SIG-M5 treated with dmso at 0.1 percent for 504 hours (cell line): Measurements from ENCODE around the gene PPFIA1.
"Not testable (repeated sequence)": the region's sequence is repeated elsewhere in the genome, so short reads cannot be mapped to it uniquely, and the experiment has no call there.

ENCODE experiments used
- DNase-seq: peaks from one replicate; lab custom pipeline; 2025; ENCODE audit not compliant: unreplicated experiment; lab: John Stamatoyannopoulos, UW

PPFIA1 gene

DNA sequence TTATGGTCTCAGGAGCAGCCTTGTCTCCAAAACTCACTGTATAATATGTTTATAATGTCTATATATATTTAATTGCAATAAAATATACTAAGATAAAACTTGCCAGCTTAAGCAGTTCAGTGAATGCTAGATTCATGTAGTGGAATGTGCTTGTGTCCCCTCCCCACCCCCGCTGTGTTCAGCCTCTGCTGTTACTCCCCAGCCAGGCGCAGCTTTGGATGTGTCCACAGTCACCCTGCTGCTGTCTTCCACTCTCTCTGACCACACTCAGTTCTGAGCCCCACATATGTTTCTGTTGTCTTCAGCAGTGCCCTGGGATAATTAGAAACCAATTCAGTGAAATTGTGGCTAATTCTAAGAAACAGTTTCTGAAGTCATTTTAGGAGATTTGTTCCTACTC is 52.2 kb downstream of the PPFIA1 start:
- DNase-seq = no peak

DNA sequence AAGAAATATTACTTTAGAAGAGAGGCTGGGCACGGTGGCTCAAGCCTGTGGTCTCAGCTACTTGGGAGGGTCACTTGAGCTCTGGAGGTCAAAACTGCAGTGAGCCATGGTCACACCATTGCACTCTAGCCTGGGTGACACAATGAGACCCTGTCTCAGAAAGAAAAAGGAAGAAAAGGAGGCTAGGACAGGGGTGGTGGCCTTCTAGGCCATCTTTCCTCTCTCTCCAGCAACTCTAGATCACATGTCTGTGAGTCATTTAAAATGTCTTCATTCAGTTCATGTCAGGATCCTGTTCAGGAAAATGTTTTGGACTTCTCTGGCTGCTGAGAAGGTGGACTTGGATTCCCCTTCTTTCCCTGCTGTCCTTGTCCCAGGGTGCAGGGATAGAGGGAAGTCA is 53.3 kb downstream of the PPFIA1 start:
- DNase-seq = no peak

DNA sequence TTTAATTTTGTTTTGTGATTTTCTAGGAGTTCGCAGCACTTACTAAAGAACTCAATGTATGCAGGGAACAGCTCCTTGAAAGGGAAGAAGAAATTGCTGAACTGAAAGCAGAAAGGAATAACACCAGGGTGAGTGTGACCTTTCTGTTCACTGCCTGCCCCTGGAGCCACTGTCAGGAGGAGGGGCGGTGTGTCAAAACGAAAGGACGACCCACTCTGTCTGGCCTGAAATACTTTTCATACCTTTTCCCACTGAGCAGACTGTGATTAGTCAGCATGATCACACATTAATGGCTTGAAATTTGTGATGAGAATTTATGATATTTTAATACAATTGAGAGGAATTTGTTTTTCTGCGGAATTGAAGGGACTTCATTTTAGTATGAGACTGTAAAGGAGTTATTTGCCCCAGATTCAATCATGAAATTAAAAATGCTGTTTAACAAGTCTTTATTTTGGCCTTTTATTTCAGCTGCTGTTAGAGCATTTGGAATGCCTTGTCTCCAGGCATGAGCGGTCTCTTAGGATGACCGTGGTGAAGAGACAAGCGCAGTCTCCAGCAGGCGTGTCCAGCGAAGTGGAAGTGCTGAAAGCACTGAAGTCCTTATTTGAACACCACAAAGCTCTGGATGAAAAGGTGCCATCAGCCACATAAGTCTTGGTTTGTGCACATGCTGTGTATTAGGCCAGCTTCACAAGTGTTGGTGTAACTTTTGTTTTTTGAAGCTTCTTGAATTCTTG is 54.1 kb downstream of the PPFIA1 start:
- no peak for DNase-seq

DNA sequence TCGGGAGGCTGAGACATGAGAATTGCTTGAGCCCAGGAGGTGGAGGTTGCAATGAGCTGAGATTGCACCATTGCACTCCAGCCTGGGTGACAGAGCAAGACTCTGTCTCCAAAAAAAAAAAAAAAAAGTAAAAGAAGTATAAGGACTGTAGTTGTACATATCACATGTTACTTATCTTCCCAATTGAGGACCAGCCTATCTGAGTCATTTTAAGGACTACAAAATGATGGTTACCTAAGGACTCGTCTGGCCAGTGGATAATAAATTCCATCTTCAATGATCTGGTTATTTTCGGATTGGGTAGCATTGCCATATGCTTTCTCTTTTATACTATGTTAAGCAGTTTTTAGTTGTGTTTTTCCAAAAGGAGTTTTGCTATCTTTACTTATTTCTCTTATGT is 55.3 kb downstream of the PPFIA1 start:
- no peak for DNase-seq

DNA sequence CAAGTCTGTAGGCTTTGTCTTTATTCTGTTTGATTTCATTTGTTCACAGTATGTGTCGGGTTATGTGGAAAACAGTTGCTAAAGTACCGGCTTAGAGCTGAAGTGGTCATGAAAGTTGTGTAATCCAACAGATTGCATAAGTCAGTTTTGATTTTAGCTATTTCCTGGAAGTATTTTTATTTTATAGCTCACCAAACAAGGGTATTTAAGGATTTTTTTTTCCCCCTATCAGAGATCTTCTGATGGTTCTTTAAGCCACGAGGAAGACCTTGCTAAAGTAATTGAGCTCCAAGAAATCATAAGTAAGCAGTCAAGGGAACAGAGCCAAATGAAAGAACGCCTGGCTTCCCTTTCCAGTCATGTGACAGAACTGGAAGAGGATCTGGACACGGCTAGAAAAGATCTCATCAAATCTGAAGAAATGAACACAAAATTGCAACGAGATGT is 55.9 kb downstream of the PPFIA1 start:
- DNase-seq = peak; percentile 60

DNA sequence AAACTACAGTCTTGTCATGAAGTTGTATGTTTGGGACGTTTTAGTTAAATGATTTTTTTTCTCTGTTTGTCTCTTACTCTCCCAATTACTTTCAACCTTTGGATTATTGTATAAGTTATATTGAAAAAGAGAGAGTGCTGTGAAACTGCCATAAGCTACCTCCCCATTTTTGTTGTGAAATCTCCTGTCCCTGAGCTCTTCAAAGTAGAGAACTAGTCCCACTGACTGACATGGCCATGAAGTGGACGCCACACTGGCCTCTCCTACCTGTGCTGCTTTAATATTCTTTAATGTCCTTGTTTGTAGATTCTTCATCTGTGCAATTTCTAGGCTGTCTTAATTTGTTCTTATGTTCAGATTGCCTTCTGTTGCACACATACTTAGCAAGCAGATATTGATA is 56.3 kb downstream of the PPFIA1 start:
- DNase-seq = no peak

DNA sequence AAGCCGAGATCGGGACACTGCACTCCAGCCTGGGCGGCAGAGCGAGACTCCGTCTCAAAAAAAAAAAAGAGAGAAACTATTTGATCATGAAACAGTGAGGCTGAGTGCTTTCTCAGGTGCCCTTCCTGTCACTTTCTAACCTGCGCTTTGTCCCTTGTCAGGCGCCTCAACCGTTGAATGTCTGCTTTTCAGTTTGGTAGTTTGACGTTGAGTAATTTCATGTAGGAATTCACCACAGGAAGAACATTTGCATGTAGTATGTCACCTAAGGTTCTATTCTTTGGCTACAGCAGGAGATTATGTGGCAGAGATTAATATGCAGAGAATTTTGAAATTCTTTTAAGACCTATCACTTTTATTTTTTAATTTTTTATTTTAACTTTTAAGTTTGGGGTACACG is 57.2 kb downstream of the PPFIA1 start:
- no peak for DNase-seq

DNA sequence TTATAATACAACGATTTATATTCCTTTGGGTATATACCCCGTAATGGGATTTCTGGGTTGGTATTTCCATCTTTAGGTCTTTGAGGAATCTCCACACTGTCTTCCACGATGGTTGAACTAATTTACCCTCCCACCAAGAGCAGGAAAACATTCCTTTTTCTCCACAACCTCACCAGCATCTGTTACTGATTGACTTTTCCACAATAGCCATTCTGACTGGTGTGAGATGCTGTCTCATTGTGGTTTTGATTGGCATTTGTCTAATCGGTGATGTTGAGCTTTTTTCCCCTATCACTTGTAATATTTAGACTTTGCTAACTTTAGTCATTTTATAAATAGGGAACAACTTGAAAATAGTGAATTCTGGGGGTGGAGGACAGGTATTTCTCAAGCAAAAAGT is 58.1 kb downstream of the PPFIA1 start:
- no peak for DNase-seq

DNA sequence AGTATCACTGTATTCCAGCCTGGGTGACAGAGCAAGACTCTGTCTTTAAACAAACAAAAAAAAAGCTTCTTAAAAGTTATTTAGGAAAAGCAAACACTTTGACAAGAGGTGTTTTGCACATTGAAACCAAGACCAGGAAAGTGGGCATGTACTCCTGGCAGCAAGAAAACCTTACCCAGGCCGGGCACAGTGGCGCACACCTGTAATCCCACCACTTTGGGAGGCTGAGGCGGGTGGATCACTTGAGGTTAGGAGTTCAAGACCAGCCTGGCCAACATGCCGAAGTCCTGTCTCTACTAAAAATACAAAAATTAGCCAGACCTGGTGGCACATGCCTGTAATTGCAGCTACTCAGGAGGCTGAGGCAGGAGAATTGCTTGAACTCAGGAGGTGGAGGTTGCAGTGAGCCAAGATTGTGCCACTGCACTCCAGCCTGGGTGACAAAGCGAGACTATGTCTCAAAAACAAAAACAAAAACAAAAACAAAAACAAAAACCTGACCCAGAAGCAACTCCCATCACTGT is 60.9 kb downstream of the PPFIA1 start:
- DNase-seq = not testable (repeated sequence)

DNA sequence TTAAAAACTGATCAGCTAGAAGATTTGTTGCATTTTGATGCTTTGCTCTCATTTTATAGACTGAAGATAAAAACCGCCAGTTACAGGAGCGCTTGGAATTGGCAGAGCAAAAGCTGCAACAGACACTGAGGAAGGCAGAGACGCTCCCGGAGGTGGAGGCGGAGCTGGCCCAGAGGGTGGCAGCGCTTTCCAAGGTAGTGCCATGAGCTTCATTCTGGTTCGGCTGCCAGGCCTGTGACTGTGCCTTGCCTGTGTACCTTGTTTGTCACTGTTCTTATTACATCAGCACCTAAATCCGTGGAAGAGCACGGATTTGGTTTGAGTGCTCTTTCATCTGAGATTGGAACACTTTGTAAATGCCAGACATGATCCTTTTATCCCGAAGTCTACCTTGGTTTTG is 61.4 kb downstream of the PPFIA1 start:
- DNase-seq = no peak

DNA sequence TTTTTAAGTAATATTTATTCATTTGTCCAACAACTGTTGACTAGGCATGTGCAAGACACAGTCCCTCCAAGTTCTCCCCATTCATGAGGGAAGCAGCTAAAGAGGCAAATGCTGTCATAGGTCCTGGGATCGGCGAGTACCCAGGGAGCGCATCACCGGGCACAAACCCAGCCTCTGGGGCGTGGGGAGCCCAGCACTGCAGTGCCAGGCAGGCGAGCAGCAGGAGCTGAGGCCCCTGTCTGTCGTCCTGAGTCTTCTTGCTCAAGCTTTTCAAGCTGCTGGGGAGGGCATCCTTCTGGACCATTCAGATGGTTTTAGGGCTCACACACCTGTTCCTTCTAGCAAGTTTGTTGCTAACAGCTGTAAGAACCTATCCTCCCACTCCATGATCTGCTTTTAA is 62.1 kb downstream of the PPFIA1 start:
- DNase-seq = no peak

DNA sequence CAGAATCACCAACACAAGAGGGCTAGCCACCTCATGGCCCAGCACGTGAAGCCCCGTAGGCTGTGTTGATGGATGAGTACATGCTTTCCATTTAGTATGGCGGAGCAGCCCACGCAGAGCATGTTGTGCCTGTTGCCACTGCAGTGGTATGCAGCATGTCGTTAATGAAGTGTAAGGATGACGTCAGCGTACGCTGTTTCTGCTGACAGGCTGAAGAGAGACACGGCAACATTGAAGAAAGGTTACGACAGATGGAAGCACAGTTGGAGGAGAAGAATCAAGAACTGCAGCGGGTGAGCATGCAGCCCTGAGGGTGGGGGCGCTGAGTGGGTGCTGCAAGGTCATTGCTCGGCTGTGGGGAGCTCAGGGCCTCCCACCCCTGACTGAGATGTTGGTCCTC is 62.8 kb downstream of the PPFIA1 start:
- DNase-seq = no peak

DNA sequence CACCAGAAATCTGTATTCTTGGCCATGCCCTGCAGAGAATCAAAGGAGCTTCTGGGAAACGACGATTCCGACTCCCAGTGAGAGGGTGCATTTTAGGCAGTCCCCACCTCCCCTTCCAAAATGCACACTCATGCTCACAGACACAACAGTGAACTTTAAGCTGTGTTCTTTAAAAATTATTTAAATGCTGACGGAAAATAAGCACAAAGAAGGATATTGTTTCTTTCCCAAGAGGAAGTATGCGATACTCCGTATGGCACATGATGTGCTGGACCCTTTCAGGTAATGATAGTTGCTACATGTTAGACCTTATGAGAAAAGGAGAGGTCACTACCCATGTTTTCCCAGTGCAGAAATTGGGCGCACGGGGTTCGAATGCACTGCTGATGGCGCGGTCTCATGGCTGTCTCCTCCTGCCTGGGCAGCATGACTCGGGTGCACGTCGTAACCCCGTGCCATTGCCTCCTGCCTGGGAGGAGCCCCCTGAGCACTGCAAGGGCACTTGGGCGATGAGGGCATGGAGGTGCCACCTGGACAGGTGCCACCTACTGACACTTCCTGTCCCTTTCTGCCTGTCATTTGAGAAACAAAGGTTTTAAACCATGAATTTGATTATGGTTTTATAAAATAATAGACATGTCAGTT is 64.0 kb downstream of the PPFIA1 start:
- DNase-seq = no peak

DNA sequence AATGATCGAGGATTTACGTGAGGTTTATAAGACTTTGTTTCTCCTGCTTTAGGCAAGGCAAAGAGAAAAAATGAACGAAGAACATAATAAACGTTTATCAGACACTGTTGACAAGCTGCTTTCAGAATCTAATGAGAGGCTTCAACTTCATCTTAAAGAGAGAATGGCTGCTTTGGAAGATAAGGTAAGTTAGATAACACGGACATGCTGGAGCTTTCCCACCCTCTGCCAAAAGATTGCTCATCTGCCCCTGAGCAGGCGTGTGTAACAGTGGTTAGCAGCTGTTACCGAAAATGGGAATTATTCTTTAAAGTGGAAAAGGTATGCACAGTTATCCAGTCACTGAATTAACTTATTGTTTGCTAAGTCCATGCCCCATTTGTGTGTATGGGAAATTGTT is 65.0 kb downstream of the PPFIA1 start:
- DNase-seq = no peak

DNA sequence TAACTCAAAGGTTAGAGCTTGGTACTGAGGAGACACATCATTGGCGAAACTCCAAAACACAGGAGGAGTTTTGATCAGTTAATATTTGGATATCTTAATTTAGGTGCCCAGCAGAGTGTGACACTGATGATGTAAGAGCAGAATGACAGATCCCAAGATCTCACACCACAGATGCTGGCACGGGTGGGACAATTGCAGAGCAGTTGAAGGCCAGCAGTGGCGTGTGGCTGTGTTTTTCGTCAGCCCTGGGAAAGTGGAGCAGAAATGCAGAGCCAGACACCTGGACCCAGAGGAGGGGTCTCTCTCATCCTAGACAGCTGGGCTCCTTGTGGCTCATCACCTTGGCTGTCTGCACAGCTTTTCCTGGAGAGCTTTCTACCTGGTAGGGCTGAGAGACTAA is 68.1 kb downstream of the PPFIA1 start:
- no peak for DNase-seq

DNA sequence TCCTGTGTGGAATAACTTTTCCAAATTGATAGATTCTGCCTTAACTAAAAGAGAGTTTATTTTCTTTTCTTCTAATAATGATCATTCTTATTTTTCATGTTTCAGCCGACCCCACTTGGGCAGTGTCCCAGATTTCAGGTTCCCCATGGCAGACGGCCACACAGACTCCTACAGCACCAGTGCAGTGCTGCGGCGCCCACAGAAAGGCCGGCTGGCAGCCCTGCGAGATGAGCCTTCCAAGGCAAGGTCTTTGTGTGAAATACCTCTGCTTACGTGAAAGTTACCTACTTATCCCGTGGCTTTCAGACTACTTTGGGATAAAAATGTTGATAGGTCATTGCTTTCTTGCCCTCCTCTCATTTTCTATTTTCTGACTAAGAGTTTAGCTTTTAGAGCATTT is 68.6 kb downstream of the PPFIA1 start:
- no peak for DNase-seq

DNA sequence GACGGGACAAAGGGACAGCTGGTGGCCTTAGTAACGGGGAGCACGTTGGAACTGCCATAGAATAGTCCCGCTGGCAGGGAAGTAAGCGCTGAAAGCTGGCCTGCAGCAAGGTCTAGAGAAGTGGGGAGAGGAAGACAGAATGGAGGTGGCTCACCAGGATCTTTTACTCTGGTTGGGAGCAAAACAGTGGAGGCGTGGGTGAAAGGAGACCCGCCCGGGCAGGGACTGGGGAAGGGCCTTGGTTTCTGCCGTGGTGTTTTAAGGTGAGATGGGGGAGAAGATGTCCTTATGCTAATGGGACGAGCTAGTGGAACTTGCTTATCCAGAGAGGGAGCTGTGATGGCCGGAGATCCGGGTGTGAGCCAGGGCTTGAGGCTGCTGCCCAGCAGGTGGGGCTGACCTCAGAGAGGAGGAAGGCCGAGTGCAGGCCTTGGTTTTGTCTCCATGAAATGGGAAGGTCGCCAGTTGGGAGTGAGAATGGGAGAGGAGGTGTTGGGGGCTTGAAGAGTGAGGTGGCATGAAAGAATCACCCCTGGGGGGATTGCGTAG is 71.5 kb downstream of the PPFIA1 start:
- no peak for DNase-seq

DNA sequence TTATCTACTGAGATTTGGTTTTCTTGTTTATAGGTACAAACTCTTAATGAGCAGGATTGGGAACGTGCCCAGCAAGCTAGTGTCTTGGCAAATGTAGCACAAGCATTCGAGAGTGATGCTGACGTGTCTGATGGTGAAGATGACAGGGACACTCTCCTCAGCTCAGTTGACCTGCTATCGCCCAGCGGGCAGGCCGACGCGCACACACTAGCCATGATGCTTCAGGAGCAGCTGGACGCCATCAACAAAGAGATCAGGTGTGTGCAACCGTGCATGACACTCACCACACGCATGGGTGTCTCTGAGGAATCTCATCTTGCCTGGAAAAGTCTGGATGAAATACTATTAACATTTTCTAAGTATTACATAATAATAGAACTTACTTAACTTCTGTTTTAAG is 73.1 kb downstream of the PPFIA1 start:
- DNase-seq = no peak

DNA sequence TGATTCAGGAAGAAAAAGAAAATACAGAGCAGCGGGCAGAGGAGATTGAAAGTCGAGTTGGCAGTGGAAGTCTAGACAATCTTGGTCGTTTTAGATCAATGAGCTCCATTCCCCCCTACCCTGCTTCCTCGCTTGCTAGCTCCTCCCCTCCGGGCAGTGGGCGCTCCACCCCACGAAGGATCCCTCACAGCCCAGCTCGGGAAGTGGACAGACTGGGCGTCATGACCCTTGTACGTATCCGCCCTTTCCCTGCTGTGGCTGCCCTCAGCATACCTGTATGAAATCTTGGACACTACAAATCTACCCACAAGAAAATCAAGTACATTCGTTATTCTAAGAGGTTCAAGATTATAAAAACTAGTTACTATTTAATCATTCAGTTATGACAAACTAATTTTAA is 77.7 kb downstream of the PPFIA1 start:
- no peak for DNase-seq

DNA sequence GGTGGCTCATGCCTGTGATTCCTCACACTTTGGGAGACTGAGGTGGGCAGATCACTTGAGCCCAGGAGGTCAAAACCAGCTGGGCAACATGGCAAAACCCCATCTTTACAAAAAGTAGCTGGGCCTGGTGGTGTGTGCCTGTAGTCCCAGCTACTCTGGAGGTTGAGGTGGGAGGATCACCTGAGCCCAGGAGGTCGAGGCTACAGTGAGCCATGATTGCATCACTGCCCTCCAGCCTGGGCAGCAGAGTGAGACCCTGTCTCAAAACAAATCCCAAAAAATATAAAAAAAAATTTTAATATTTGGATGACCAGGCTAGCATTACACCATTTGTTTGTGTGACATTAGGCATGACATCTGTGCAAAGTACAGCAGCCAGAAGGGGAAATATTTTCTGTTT is 78.1 kb downstream of the PPFIA1 start:
- no peak for DNase-seq

DNA sequence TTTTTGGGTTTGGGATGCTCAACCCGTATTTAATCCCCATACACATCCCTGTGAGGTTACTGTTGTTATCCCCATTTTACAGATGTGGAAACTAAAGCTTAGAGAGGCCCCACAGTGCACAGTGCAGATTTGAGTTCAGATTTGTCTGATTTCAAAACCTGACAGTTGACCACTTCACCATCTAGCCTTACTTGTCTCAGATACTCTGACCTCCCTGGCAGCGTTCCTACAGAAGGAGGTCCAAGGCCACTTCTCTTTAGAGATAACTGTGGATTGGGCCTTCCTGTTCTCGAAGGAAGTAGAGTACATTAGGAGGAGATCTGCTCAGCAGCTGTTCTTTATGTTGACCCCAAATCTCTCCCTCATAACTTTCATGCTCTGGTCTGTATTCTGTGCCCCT is 81.2 kb downstream of the PPFIA1 start:
- DNase-seq = no peak

DNA sequence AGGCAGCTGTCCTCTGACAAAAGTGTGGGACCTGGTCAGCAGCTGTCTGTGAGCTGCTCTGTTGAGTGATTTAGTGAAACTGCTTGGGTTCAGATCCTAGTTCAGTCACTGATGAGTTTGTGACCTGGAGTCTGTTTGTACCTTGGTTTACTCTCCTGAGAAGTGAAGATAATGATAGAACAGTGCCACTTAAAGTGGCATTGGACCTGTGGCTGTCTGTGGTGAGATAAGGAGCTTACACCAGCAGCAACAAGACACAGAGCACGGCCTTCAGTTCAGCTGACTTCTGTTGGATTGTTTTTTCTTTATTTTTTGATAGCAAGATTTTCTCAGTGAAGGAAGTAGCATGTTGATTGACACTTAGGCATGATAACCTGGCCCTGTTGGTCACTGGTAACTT is 81.6 kb downstream of the PPFIA1 start:
- DNase-seq = no peak
